ENCODE results near the gene FAM241B.

The FAM241B gene

GRCh38 chr10:69653561-69653960 is 23.5 kb downstream of the FAM241B start:
- TF ChIP-seq CTCF (IDR thresholded peaks at IDR 0.05; ENCODE audit: insufficient read depth, low read length, poor library complexity, severe bottlenecking): no peak
- no peak for TF ChIP-seq EZH2phosphoT487 (conservative IDR thresholded peaks at IDR 0.05; ENCODE audit: low read length)
- Histone ChIP-seq H2AFZ (ENCODE audit: low read depth, low read length, severe bottlenecking) (no peak overlapping the region), H3K4me3 (ENCODE audit: insufficient read depth, low read length, poor library complexity, severe bottlenecking) (no peak overlapping the region), H3K9me3 (ENCODE audit: insufficient read depth, low read length) (peaks cover 10% of the 10 kb centered on the region; the same call in 1 of the 2 replicates), H3K9ac (ENCODE audit: low read length) (no peak overlapping the region), H3K4me2 (ENCODE audit: low read depth, low read length, poor library complexity, severe bottlenecking) (no peak overlapping the region), H3F3A (ENCODE audit: insufficient read depth) (no peaks in the 10 kb centered on the region), H3K27ac (ENCODE audit: low read depth, low read length) (no peak overlapping the region), H3K36me3 (ENCODE audit: low read length) (no peaks in the 10 kb centered on the region), H3K9me2 (replicated peaks; ENCODE audit: insufficient read depth, low read length) (no peaks in the 10 kb centered on the region), H3K27me3 (ENCODE audit: low read length) (no peaks in the 10 kb centered on the region), H3K79me2 (ENCODE audit: insufficient read depth, low read length) (no peaks in the 10 kb centered on the region), H4K20me1 (ENCODE audit: low read depth, low read length) (no peaks in the 10 kb centered on the region)

- no peaks in the 10 kb centered on the region for H3K9me2 ChIP-seq (replicated peaks; ENCODE audit: insufficient read depth, low read length)
- no peak overlapping the region for H3K27ac ChIP-seq (ENCODE audit: low read depth, low read length)
- TF ChIP-seq CTCF (IDR thresholded peaks at IDR 0.05; ENCODE audit: insufficient read depth, low read length, poor library complexity, severe bottlenecking): no peak
- TF ChIP-seq EZH2phosphoT487 (conservative IDR thresholded peaks at IDR 0.05; ENCODE audit: low read length): no peak
- no peaks in the 10 kb centered on the region for H3K79me2 ChIP-seq (ENCODE audit: insufficient read depth, low read length)
- no peak overlapping the region for H3K4me3 ChIP-seq (ENCODE audit: insufficient read depth, low read length, poor library complexity, severe bottlenecking)
- peaks cover 10% of the 10 kb centered on the region; the same call in 1 of the 2 replicates for H3K9me3 ChIP-seq (ENCODE audit: insufficient read depth, low read length)
- H3K27me3 ChIP-seq (ENCODE audit: low read length): no peaks in the 10 kb centered on the region
- H3K4me2 ChIP-seq (ENCODE audit: low read depth, low read length, poor library complexity, severe bottlenecking): no peak overlapping the region
- H3F3A ChIP-seq (ENCODE audit: insufficient read depth): no peaks in the 10 kb centered on the region
- no peaks in the 10 kb centered on the region for H4K20me1 ChIP-seq (ENCODE audit: low read depth, low read length)
- no peak overlapping the region for H2AFZ ChIP-seq (ENCODE audit: low read depth, low read length, severe bottlenecking)
- no peaks in the 10 kb centered on the region for H3K36me3 ChIP-seq (ENCODE audit: low read length)
- H3K9ac ChIP-seq (ENCODE audit: low read length): no peak overlapping the region
Measured at GRCh38 chr10:69655124-69655867, 25.2 kb downstream of the FAM241B start.

- H2AFZ ChIP-seq (ENCODE audit: low read depth, low read length, severe bottlenecking): no peak overlapping the region
- H3K9me3 ChIP-seq (ENCODE audit: insufficient read depth, low read length): peaks cover 10% of the 10 kb centered on the region; the same call in 1 of the 2 replicates
- H3F3A ChIP-seq (ENCODE audit: insufficient read depth): no peaks in the 10 kb centered on the region
- H3K9ac ChIP-seq (ENCODE audit: low read length): no peak overlapping the region
- no peak overlapping the region for H3K4me3 ChIP-seq (ENCODE audit: insufficient read depth, low read length, poor library complexity, severe bottlenecking)
- no peaks in the 10 kb centered on the region for H3K9me2 ChIP-seq (replicated peaks; ENCODE audit: insufficient read depth, low read length)
- no peaks in the 10 kb centered on the region for H3K36me3 ChIP-seq (ENCODE audit: low read length)
- H3K27me3 ChIP-seq (ENCODE audit: low read length): no peaks in the 10 kb centered on the region
- no peaks in the 10 kb centered on the region for H4K20me1 ChIP-seq (ENCODE audit: low read depth, low read length)
- no peak overlapping the region for H3K4me2 ChIP-seq (ENCODE audit: low read depth, low read length, poor library complexity, severe bottlenecking)
- H3K27ac ChIP-seq (ENCODE audit: low read depth, low read length): no peak overlapping the region
- H3K79me2 ChIP-seq (ENCODE audit: insufficient read depth, low read length): no peaks in the 10 kb centered on the region
- TF ChIP-seq CTCF (IDR thresholded peaks at IDR 0.05; ENCODE audit: insufficient read depth, low read length, poor library complexity, severe bottlenecking) (no peak), EZH2phosphoT487 (conservative IDR thresholded peaks at IDR 0.05; ENCODE audit: low read length) (no peak)
Measured at GRCh38 chr10:69655868-69656555, 26.0 kb downstream of the FAM241B start.
